NCI-H2081 treated with DMSO at 0.1 percent for 48 hours (cell line): ENCODE measurements around the gene RAI1.

Experiments used
- DNase-seq: peaks from one replicate; lab custom pipeline; 2025; lab: John Stamatoyannopoulos, UW

The RAI1 gene

GRCh38 chr17:17847118-17847689, 165.9 kb downstream of the RAI1 start:
- DNase-seq: no peak

- DNase-seq: no peak
Measured at GRCh38 chr17:17847726-17848125, 166.5 kb downstream of the RAI1 start.

GRCh38 chr17:17848311-17849082, 167.2 kb downstream of the RAI1 start:
- no peak for DNase-seq

GRCh38 chr17:17849147-17849820, 168.0 kb downstream of the RAI1 start:
- DNase-seq: no peak

GRCh38 chr17:17849845-17850373, 168.7 kb downstream of the RAI1 start:
- DNase-seq: no peak

- DNase-seq: no peak
Measured at GRCh38 chr17:17851103-17852002, 170.1 kb downstream of the RAI1 start.

GRCh38 chr17:17852930-17853329, 171.7 kb downstream of the RAI1 start:
- DNase-seq: no peak

- DNase-seq: no peak
Measured at GRCh38 chr17:17853811-17854447, 172.7 kb downstream of the RAI1 start.

- no peak for DNase-seq
Measured at GRCh38 chr17:17855976-17856375, 174.7 kb downstream of the RAI1 start.

- no peak for DNase-seq
Measured at GRCh38 chr17:17856386-17856785, 175.1 kb downstream of the RAI1 start.

GRCh38 chr17:17857496-17857895, 176.2 kb downstream of the RAI1 start:
- no peak for DNase-seq

GRCh38 chr17:17859909-17860765, 178.9 kb downstream of the RAI1 start:
- no peak for DNase-seq

- no peak for DNase-seq
Measured at GRCh38 chr17:17860766-17861107, 179.5 kb downstream of the RAI1 start.
